ENCODE results near the gene MKRN1. TPM values are rescaled to one million over a fixed set of nuclear protein-coding genes. Genes with fewer than 3 reads are reported as not detected.
"Not testable (repeated sequence)": the region's sequence is repeated elsewhere in the genome, so short reads cannot be mapped to it uniquely, and the experiment has no call there.

MKRN1 gene
- total RNA-seq, 1 donor from 2014 or later: 110 TPM

DNA sequence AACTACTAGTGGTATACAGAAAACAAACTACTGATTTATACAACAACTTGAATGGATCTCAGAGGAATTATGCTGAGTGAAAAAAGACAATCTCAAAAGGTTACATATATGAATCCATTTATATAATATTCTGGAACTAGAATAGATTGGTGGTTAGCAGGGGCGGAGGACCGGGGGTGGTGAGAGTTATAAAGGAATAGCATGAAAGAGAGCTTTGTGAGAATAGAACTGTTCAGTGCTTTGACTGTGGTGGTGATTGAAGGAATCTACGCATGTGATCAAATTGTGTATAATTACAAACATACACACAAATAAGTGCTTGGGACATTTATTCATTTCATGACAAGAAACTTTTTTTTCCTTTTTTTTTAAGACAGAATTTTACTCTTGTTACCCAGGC lies 55.8 kb downstream of the MKRN1 start:
- H3K4me1 Mint-ChIP-seq: no peaks in the 10 kb centered on the region
- H3K36me3 Mint-ChIP-seq: no peaks in the 10 kb centered on the region
- TF ChIP-seq, protein P1, sequence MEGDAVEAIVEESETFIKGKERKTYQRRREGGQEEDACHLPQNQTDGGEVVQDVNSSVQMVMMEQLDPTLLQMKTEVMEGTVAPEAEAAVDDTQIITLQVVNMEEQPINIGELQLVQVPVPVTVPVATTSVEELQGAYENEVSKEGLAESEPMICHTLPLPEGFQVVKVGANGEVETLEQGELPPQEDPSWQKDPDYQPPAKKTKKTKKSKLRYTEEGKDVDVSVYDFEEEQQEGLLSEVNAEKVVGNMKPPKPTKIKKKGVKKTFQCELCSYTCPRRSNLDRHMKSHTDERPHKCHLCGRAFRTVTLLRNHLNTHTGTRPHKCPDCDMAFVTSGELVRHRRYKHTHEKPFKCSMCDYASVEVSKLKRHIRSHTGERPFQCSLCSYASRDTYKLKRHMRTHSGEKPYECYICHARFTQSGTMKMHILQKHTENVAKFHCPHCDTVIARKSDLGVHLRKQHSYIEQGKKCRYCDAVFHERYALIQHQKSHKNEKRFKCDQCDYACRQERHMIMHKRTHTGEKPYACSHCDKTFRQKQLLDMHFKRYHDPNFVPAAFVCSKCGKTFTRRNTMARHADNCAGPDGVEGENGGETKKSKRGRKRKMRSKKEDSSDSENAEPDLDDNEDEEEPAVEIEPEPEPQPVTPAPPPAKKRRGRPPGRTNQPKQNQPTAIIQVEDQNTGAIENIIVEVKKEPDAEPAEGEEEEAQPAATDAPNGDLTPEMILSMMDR (IDR thresholded peaks at IDR 0.05; ENCODE audit: unreplicated experiment): no peak
- no peaks in the 10 kb centered on the region for H3K27me3 Mint-ChIP-seq (ENCODE audit: low read depth)
- no peak overlapping the region for H3K4me3 Mint-ChIP-seq
- DNase-seq (ENCODE audit: low spot score in 2 of 2, unreplicated experiment in 2 of 2): no peak
- H3K27ac Mint-ChIP-seq: no peak overlapping the region
- H3K9me3 Mint-ChIP-seq: no peaks in the 10 kb centered on the region

DNA sequence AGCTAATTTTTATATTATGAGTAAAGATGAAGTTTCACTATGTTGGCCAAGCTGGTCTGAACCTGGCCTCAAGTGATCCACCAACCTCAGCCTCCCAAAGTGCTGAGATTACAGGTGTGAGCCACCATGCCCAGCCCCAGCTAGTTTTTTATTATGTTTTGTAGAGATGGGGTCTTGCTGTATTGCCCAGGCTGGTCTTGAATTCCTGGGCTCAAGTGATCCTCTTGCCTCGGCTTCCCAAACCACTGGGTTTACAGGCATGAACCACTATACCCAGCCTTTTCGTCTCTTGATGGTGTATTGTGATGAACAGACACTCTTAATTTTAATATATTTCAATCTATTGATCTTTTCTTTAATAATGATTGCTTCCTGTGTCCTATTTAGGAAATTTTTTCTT lies 57.8 kb downstream of the MKRN1 start:
- H3K9me3 Mint-ChIP-seq: no peaks in the 10 kb centered on the region
- H3K27me3 Mint-ChIP-seq (ENCODE audit: low read depth): no peaks in the 10 kb centered on the region
- no peak overlapping the region for H3K4me3 Mint-ChIP-seq
- no peak for DNase-seq (ENCODE audit: low spot score in 2 of 2, unreplicated experiment in 2 of 2)
- TF ChIP-seq, protein P1 (IDR thresholded peaks at IDR 0.05; ENCODE audit: unreplicated experiment): no peak
- peaks cover 3% of the 10 kb centered on the region for H3K4me1 Mint-ChIP-seq
- no peak overlapping the region for H3K27ac Mint-ChIP-seq
- no peaks in the 10 kb centered on the region for H3K36me3 Mint-ChIP-seq

GRCh38 chr7:140418653-140419052 lies 60.7 kb downstream of the MKRN1 start:
- Mint-ChIP-seq H3K9me3 (no peaks in the 10 kb centered on the region), H3K4me1 (peaks cover 15% of the 10 kb centered on the region), H3K4me3 (no peak overlapping the region), H3K27me3 (ENCODE audit: low read depth) (no peaks in the 10 kb centered on the region), H3K36me3 (no peaks in the 10 kb centered on the region), H3K27ac (no peak overlapping the region)
- DNase-seq (ENCODE audit: low spot score in 2 of 2, unreplicated experiment in 2 of 2): no peak
- TF ChIP-seq, protein P1 (IDR thresholded peaks at IDR 0.05; ENCODE audit: unreplicated experiment): no peak

DNA sequence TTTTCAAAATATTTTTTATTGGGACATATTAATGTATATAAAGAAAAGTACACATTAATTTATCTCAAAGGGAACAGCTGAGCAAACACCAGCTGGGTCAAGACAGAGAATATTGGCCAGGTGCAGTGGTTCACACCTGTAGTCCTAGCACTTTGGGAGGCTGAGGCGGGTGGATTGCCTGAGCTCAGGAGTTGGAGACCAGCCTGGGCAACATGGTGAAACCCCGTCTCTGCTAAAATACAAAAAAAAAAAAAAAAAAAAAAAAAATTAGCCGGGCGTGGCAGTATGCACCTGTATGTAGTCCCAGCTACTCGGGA lies 61.2 kb downstream of the MKRN1 start:
- H3K27ac Mint-ChIP-seq; H3K27me3 Mint-ChIP-seq (ENCODE audit: low read depth); DNase-seq (ENCODE audit: low spot score in 2 of 2, unreplicated experiment in 2 of 2); H3K4me3 Mint-ChIP-seq; H3K36me3 Mint-ChIP-seq; H3K9me3 Mint-ChIP-seq: not testable (repeated sequence)
- H3K4me1 Mint-ChIP-seq: peaks cover 15% of the 10 kb centered on the region

DNA sequence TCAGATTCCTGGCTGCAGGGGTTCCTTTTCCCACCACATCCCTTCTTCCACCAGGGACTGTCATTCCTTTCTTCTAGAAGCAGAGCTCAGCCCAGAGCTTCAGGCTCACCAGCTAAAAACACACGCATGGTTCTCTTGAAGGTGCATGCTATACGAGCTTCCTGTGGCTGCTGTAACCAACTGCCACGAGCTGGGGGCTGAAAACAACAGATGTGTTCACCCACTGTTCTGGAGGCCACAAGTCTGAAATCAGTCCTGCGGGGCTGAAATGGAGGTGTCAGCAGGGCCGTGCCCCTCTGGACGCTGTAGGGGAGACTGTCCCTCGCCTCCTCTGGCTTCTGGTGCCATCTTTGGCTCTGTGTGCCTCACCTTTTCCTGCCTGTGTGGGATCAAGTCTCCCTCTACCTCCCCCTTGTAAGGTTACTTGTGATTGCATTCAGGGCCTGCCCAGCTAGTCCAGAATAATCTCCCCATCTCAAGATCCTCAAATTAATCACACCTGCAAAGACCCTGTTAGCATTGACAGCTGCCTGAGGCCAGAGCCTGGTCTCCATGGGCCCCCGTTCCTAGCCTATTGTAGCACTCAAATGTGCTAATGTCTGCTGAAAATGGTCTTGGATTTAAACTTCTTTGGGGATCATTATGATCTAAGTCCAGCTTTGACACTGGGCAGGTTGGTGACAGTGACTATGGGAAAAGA lies 61.7 kb downstream of the MKRN1 start:
- DNase-seq (ENCODE audit: low spot score in 2 of 2, unreplicated experiment in 2 of 2): no peak
- no peaks in the 10 kb centered on the region for H3K36me3 Mint-ChIP-seq
- H3K4me3 Mint-ChIP-seq: no peak overlapping the region

GRCh38 chr7:140416560-140416959 lies 62.7 kb downstream of the MKRN1 start:
- H3K27ac Mint-ChIP-seq: no peak overlapping the region
- no peaks in the 10 kb centered on the region for H3K36me3 Mint-ChIP-seq
- no peaks in the 10 kb centered on the region for H3K27me3 Mint-ChIP-seq (ENCODE audit: low read depth)
- TF ChIP-seq, protein P1 (IDR thresholded peaks at IDR 0.05; ENCODE audit: unreplicated experiment): no peak
- no peak overlapping the region for H3K4me3 Mint-ChIP-seq
- H3K4me1 Mint-ChIP-seq: peaks cover 15% of the 10 kb centered on the region
- no peaks in the 10 kb centered on the region for H3K9me3 Mint-ChIP-seq
- DNase-seq (ENCODE audit: low spot score in 2 of 2, unreplicated experiment in 2 of 2): no peak

More for the DNA sequence above, 61.7 kb downstream of the MKRN1 start:
- H3K27me3 Mint-ChIP-seq (ENCODE audit: low read depth): no peaks in the 10 kb centered on the region
- peaks cover 15% of the 10 kb centered on the region for H3K4me1 Mint-ChIP-seq
- no peaks in the 10 kb centered on the region for H3K9me3 Mint-ChIP-seq
- no peak overlapping the region for H3K27ac Mint-ChIP-seq
- TF ChIP-seq, protein P1 (IDR thresholded peaks at IDR 0.05; ENCODE audit: unreplicated experiment): no peak

DNA sequence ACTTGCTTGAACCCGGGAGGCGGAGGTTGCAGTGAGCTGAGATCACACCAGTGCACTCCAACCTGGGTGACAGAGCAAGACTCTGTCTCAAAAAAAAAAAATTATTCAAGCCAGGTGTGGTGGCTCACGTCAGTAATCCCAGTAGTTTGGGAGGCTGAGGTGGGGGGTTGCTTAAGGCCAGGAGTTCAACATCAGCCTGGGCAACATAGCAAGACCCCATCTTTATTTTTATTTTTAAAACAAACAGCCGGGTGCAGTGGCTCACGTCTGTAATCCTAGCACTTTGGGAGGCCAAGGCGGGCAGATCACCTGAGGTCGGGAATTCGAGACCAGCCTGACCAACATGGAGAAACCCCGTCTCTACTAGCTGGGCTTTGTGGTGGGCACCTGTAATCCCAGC lies 63.5 kb downstream of the MKRN1 start:
- peaks cover 15% of the 10 kb centered on the region for H3K4me1 Mint-ChIP-seq
- H3K9me3 Mint-ChIP-seq; DNase-seq (ENCODE audit: low spot score in 2 of 2, unreplicated experiment in 2 of 2); H3K27ac Mint-ChIP-seq; H3K4me3 Mint-ChIP-seq; H3K36me3 Mint-ChIP-seq; H3K27me3 Mint-ChIP-seq (ENCODE audit: low read depth): not testable (repeated sequence)

All from mesothelial cell of epicardium (in vitro differentiated cells).